Keratinocyte (primary cell): ENCODE results near the gene PUM1. TPM values are rescaled to one million over a fixed set of nuclear protein-coding genes. Genes with fewer than 3 reads are reported as not detected.

ENCODE experiments used
- DNase-seq: peaks from one replicate; pipeline ENCODE4 v3.0.0-alpha.2; 2011; ENCODE audit warnings: low read depth, missing footprints, low spot score
- FAIRE-seq: peaks from 2 replicates; lab custom pipeline; 2011; peaks lifted over from hg19 to GRCh38; lab: Jason Lieb, UNC
- H2AFZ ChIP-seq: 2 replicates; pipeline ENCODE4 v1.6.0; 2012; ENCODE audit warnings: low read length, control low read depth, inconsistent platforms; ENCODE audit not compliant: control insufficient read depth
- H3K27ac ChIP-seq: 2 replicates; pipeline ENCODE4 v1.5.1; 2011; ENCODE audit warnings: low read length; ENCODE audit not compliant: control insufficient read depth, insufficient read depth
- H3K27me3 ChIP-seq: 3 replicates; pipeline ENCODE4 v1.6.0; 2011; ENCODE audit warnings: low read length; ENCODE audit not compliant: control insufficient read depth, insufficient read depth; ENCODE audit errors: extremely low read depth
- H3K36me3 ChIP-seq, 2 experiments: 2 replicates in 1 of 2; 3 replicates in 1 of 2; pipeline ENCODE4 v1.5.1; 2011; ENCODE audit warnings: low read length in 2 of 2, mild to moderate bottlenecking in 1 of 2; ENCODE audit not compliant: control insufficient read depth in 2 of 2, insufficient read depth in 2 of 2; ENCODE audit errors: extremely low read depth in 1 of 2
- H3K4me1 ChIP-seq: 3 replicates; pipeline ENCODE4 v1.5.1; 2011; ENCODE audit warnings: low read length; ENCODE audit not compliant: control insufficient read depth, insufficient read depth; ENCODE audit errors: extremely low read depth
- H3K4me2 ChIP-seq: 3 replicates; pipeline ENCODE4 v1.6.0; 2011; ENCODE audit warnings: low read depth, low read length; ENCODE audit not compliant: control insufficient read depth, insufficient read depth; ENCODE audit errors: extremely low read depth
- H3K4me3 ChIP-seq, 3 experiments: fragments of 200-600 bp in 1 of 3; sonication (generic) in 1 of 3; 2 replicates in 2 of 3; 3 replicates in 1 of 3; pipeline ENCODE4 v1.5.1; 2011 to 2016; ENCODE audit warnings: low read length in 3 of 3, mild to moderate bottlenecking in 3 of 3, control low read depth in 2 of 3, inconsistent platforms in 1 of 3, low read depth in 1 of 3, mixed read lengths in 1 of 3, mixed run types in 1 of 3, moderate library complexity in 1 of 3; ENCODE audit not compliant: control insufficient read depth in 2 of 3, insufficient read depth in 2 of 3; ENCODE audit errors: extremely low read depth in 1 of 3
- H3K79me2 ChIP-seq: 2 replicates; pipeline ENCODE4 v1.6.0; 2012; ENCODE audit warnings: low read length; ENCODE audit not compliant: control insufficient read depth, insufficient read depth
- H3K9ac ChIP-seq: 3 replicates; pipeline ENCODE4 v1.6.0; 2011; ENCODE audit warnings: low read length; ENCODE audit not compliant: control insufficient read depth, insufficient read depth; ENCODE audit errors: extremely low read depth
- H3K9me1 ChIP-seq: 3 replicates; pipeline ENCODE4 v1.6.0; 2011; ENCODE audit warnings: low read length; ENCODE audit not compliant: control insufficient read depth, insufficient read depth; ENCODE audit errors: extremely low read depth
- H3K9me3 ChIP-seq: 2 replicates; pipeline ENCODE4 v1.5.1; 2012; ENCODE audit warnings: low read depth, low read length; ENCODE audit not compliant: control insufficient read depth
- H4K20me1 ChIP-seq: 3 replicates; pipeline ENCODE4 v1.6.0; 2011; ENCODE audit warnings: low read length; ENCODE audit not compliant: control insufficient read depth, insufficient read depth; ENCODE audit errors: extremely low read depth
- CTCF ChIP-seq, 3 experiments: IDR thresholded peaks in 1 of 3; conservative IDR thresholded peaks in 1 of 3; optimal IDR thresholded peaks in 1 of 3; 2 replicates in 2 of 3; 3 replicates in 1 of 3; pipeline versions ENCODE3 to v1.5.1; 2011; ENCODE audit warnings: low read length in 3 of 3, mild to moderate bottlenecking in 3 of 3, moderate library complexity in 2 of 3, control low read depth in 1 of 3, inconsistent platforms in 1 of 3; ENCODE audit not compliant: insufficient read depth in 2 of 3; ENCODE audit errors: extremely low read depth in 1 of 3
- EZH2 ChIP-seq: IDR thresholded peaks from one replicate; pipeline ENCODE4 v1.6.1; 2012; ENCODE audit warnings: inconsistent platforms, mild to moderate bottlenecking, low read length, moderate library complexity
- dilution Hi-C: fragments of 300-500 bp; cut with MboI; formaldehyde crosslinking; loops from one replicate; pipeline ENCODE4 v1.7.0; 2020; ENCODE audit warnings: low sequenced_read_pairs; ENCODE audit not compliant: extremely low pct_ligation_motif_present
- polyA plus RNA-seq, 5 experiments: library from polyadenylated mRNA; depleted of rRNA in 3 of 5; stranded (reverse) in 3 of 5; stranded (forward) in 1 of 5; unstranded in 1 of 5; fragments of >200 nt; gene quantifications; 1 replicate in 1 of 5; 2 replicates in 3 of 5; 3 replicates in 1 of 5; pipeline versions ENCODE4 v1.2.1 to v1.2.3, GENCODE V29; 2011 to 2012; ENCODE audit warnings: missing spikeins in 2 of 5, low read depth in 1 of 5, low replicate concordance in 1 of 5

PUM1 gene
- polyA plus RNA-seq, 1 donor (not counting 4 experiments of a cell fraction or from before 2014, with no cell fraction given) = 68.6 TPM

GRCh38 chr1:30901798-30902581, 163.5 kb downstream of the PUM1 start:
- no peaks in the 10 kb centered on the region for H3K4me1 ChIP-seq
- peaks cover 6% of the 10 kb centered on the region for H4K20me1 ChIP-seq
- no peak overlapping the region for H3K4me3 ChIP-seq
- H3K9me1 ChIP-seq = no peaks in the 10 kb centered on the region
- H3K9me3 ChIP-seq = no peaks in the 10 kb centered on the region
- DNase-seq (no peak), FAIRE-seq (no peak)
- no peaks in the 10 kb centered on the region for H3K27me3 ChIP-seq
- H3K36me3 ChIP-seq = no peaks in the 10 kb centered on the region
- no peak overlapping the region for H2AFZ ChIP-seq
- dilution Hi-C loops = loop anchor here (25.0 kb wide), 1 partner anchor 90 kb away; no protein-coding TSS in a partner anchor
- TF ChIP-seq CTCF (optimal IDR thresholded peaks at IDR 0.05 in 1 of 3, IDR thresholded peaks at IDR 0.05 in 1 of 3, conservative IDR thresholded peaks at IDR 0.05 in 1 of 3; ENCODE audit: extremely low read depth in 1 of 3, insufficient read depth in 2 of 3, low read length in 3 of 3) (no peak), EZH2 (no peak)
- H3K27ac ChIP-seq = no peak overlapping the region
- no peaks in the 10 kb centered on the region for H3K79me2 ChIP-seq
- H3K9ac ChIP-seq = no peak overlapping the region
- H3K4me2 ChIP-seq = no peak overlapping the region

GRCh38 chr1:30900931-30901560, 164.5 kb downstream of the PUM1 start:
- no peak for FAIRE-seq
- H3K4me3 ChIP-seq = no peak overlapping the region
- H3K9me3 ChIP-seq = no peaks in the 10 kb centered on the region
- H3K9me1 ChIP-seq = no peaks in the 10 kb centered on the region
- H4K20me1 ChIP-seq = peaks cover 6% of the 10 kb centered on the region
- H2AFZ ChIP-seq = no peak overlapping the region
- H3K27me3 ChIP-seq = no peaks in the 10 kb centered on the region
- H3K4me1 ChIP-seq = no peaks in the 10 kb centered on the region
- dilution Hi-C loops = loop anchor here (25.0 kb wide), 1 partner anchor 89 kb away; no protein-coding TSS in a partner anchor
- H3K27ac ChIP-seq = no peak overlapping the region
- no peaks in the 10 kb centered on the region for H3K36me3 ChIP-seq
- no peak for DNase-seq
- H3K4me2 ChIP-seq = no peak overlapping the region
- no peak for TF ChIP-seq CTCF (optimal IDR thresholded peaks at IDR 0.05 in 1 of 3, IDR thresholded peaks at IDR 0.05 in 1 of 3, conservative IDR thresholded peaks at IDR 0.05 in 1 of 3; ENCODE audit: extremely low read depth in 1 of 3, insufficient read depth in 2 of 3, low read length in 3 of 3)
- TF ChIP-seq EZH2 = no peak
- no peaks in the 10 kb centered on the region for H3K79me2 ChIP-seq
- no peak overlapping the region for H3K9ac ChIP-seq
